IPS-NIHi7 (cell line): ENCODE results near the gene WNT8B.

Experiments
- DNase-seq: peaks from one replicate; pipeline ENCODE4 v3.0.0; 2012; ENCODE audit warnings: mixed read lengths; ENCODE audit errors: extremely low spot score

The WNT8B gene

GRCh38 chr10:100519311-100520051 lies 56.7 kb downstream of the WNT8B start, which contains the start of gene SEC31B:
TSS of gene SEC31B (minus strand) at chr10:100519861. CDS start at chr10:100516952, 2,909 bp downstream.
- DNase-seq = peak; percentile 75

GRCh38 chr10:100520811-100521210 lies 58.0 kb downstream of the WNT8B start:
- DNase-seq = no peak

GRCh38 chr10:100522107-100522801 lies 59.4 kb downstream of the WNT8B start:
- DNase-seq = no peak

GRCh38 chr10:100522945-100523344 lies 60.1 kb downstream of the WNT8B start:
- DNase-seq = no peak

GRCh38 chr10:100524206-100524605 lies 61.4 kb downstream of the WNT8B start:
- no peak for DNase-seq

GRCh38 chr10:100524638-100525037 lies 61.8 kb downstream of the WNT8B start:
- no peak for DNase-seq

- no peak for DNase-seq
Observed at GRCh38 chr10:100528123-100528886, 65.5 kb downstream of the WNT8B start.

GRCh38 chr10:100528921-100529474 lies 66.2 kb downstream of the WNT8B start:
- no peak for DNase-seq

GRCh38 chr10:100529475-100530298 lies 66.9 kb downstream of the WNT8B start, which contains the start of gene NDUFB8:
TSS of gene NDUFB8 (minus strand) at chr10:100529871. CDS start at chr10:100529851, 20 bp downstream.
- peak; percentile 91 for DNase-seq

GRCh38 chr10:100531761-100532160 lies 69.0 kb downstream of the WNT8B start:
- DNase-seq = no peak
